GM19043 (cell line): ENCODE data around the gene MARS1.
"Not testable (repeated sequence)": the region's sequence is repeated elsewhere in the genome, so short reads cannot be mapped to it uniquely, and the experiment has no call there.

Source experiments
- ATAC-seq: cut with Tn5 transposase; IDR thresholded peaks from one replicate; pipeline ENCODE4 v1.9.1; 2021; ENCODE audit warnings: low read depth; ENCODE audit not compliant: unreplicated experiment

MARS1 gene

GRCh38 chr12:57515408-57515933 lies 27.6 kb downstream of the MARS1 start:
- no peak for ATAC-seq

GRCh38 chr12:57515934-57516541 lies 28.2 kb downstream of the MARS1 start:
- ATAC-seq = no peak

GRCh38 chr12:57516617-57517153 lies 28.8 kb downstream of the MARS1 start:
- no peak for ATAC-seq

- ATAC-seq = no peak
Measured at GRCh38 chr12:57517187-57517586, 29.3 kb downstream of the MARS1 start.

GRCh38 chr12:57517718-57518117 lies 29.9 kb downstream of the MARS1 start:
- ATAC-seq = not testable (repeated sequence)

- ATAC-seq = no peak
Measured at GRCh38 chr12:57518176-57518919, 30.5 kb downstream of the MARS1 start.

- no peak for ATAC-seq
Measured at GRCh38 chr12:57518920-57519795, 31.3 kb downstream of the MARS1 start.

- ATAC-seq = peak; percentile 2
Measured at GRCh38 chr12:57519796-57520052, 31.9 kb downstream of the MARS1 start.

GRCh38 chr12:57520053-57520818 lies 32.4 kb downstream of the MARS1 start, which contains the start of gene DDIT3:
TSS of gene DDIT3 (minus strand) at chr12:57520514. CDS start at chr12:57517406, 3,108 bp downstream.
- ATAC-seq = peak; percentile 68

- ATAC-seq = no peak
Measured at GRCh38 chr12:57521525-57522010, 33.7 kb downstream of the MARS1 start.

- ATAC-seq = peak; percentile 34
Measured at GRCh38 chr12:57522011-57522886, 34.4 kb downstream of the MARS1 start, which contains the start of gene MBD6. TSS of gene MBD6 (plus strand) at chr12:57522824. CDS start at chr12:57524304, 1,480 bp downstream.

- ATAC-seq = no peak
Measured at GRCh38 chr12:57522887-57523705, 35.2 kb downstream of the MARS1 start.

- ATAC-seq = no peak
Measured at GRCh38 chr12:57523706-57524614, 36.1 kb downstream of the MARS1 start.

GRCh38 chr12:57524814-57525614 lies 37.1 kb downstream of the MARS1 start:
- ATAC-seq = no peak

- no peak for ATAC-seq
Measured at GRCh38 chr12:57525615-57526383, 37.9 kb downstream of the MARS1 start.
